Hepatocyte (in vitro differentiated cells): ENCODE measurements around the gene CRB3. TPM values are rescaled to one million over a fixed set of nuclear protein-coding genes. Genes with fewer than 3 reads are reported as not detected.

Experiments
- DNase-seq: peaks from one replicate; pipeline ENCODE4 v3.0.0-alpha.2; 2016; ENCODE audit warnings: low spot score
- H2AFZ ChIP-seq: fragments of 200-600 bp; sonication (generic); 2 replicates; pipeline ENCODE4 v1.6.0; 2016; ENCODE audit warnings: antibody characterized with exemption, mild to moderate bottlenecking
- H3K27ac ChIP-seq: fragments of 200-600 bp; sonication (generic); 2 replicates; pipeline ENCODE4 v1.5.1; 2016; ENCODE audit warnings: mild to moderate bottlenecking
- H3K27me3 ChIP-seq: fragments of 200-600 bp; sonication (generic); 2 replicates; pipeline ENCODE4 v1.6.1; 2016
- H3K36me3 ChIP-seq: fragments of 200-600 bp; sonication (generic); replicated peaks from 2 replicates; pipeline ENCODE4 v1.5.1; 2016; ENCODE audit warnings: low read depth; ENCODE audit not compliant: insufficient read depth
- H3K4me1 ChIP-seq: fragments of 200-600 bp; sonication (generic); 2 replicates; pipeline ENCODE4 v1.5.1; 2016; ENCODE audit warnings: mild to moderate bottlenecking, moderate library complexity; ENCODE audit not compliant: insufficient read depth
- H3K4me2 ChIP-seq: fragments of 200-600 bp; sonication (generic); 2 replicates; pipeline ENCODE4 v1.6.0; 2016
- H3K4me3 ChIP-seq: fragments of 200-600 bp; sonication (generic); 2 replicates; pipeline ENCODE4 v1.5.1; 2016; ENCODE audit warnings: mild to moderate bottlenecking
- H3K79me2 ChIP-seq: fragments of 200-600 bp; sonication (generic); 2 replicates; pipeline ENCODE4 v1.6.0; 2017; ENCODE audit warnings: mild to moderate bottlenecking
- H3K9me2 ChIP-seq: fragments of 200-600 bp; sonication (generic); replicated peaks from 2 replicates; pipeline ENCODE4 v1.6.0; 2017; ENCODE audit warnings: mild to moderate bottlenecking; ENCODE audit not compliant: insufficient read depth
- H3K9me3 ChIP-seq: fragments of 200-600 bp; sonication (generic); 2 replicates; pipeline ENCODE4 v1.5.1; 2016; ENCODE audit warnings: low read depth, mild to moderate bottlenecking
- H4K20me1 ChIP-seq: fragments of 200-600 bp; sonication (generic); 2 replicates; pipeline ENCODE4 v1.6.0; 2016; ENCODE audit warnings: mild to moderate bottlenecking; ENCODE audit not compliant: insufficient read depth, poor library complexity, severe bottlenecking
- CTCF ChIP-seq: fragments of 200-600 bp; sonication (generic); IDR thresholded peaks from 2 replicates; pipeline ENCODE4 v1.5.1; 2016; ENCODE audit warnings: antibody characterized with exemption, mild to moderate bottlenecking; ENCODE audit not compliant: poor library complexity
- EZH2 ChIP-seq: fragments of 200-600 bp; sonication (generic); IDR thresholded peaks from 2 replicates; pipeline ENCODE4 v1.6.1; 2016; ENCODE audit warnings: antibody characterized with exemption, mild to moderate bottlenecking, borderline replicate concordance
- EZH2phosphoT487 ChIP-seq: fragments of 200-600 bp; sonication (generic); IDR thresholded peaks from one replicate; pipeline ENCODE4 v1.6.1; 2018; ENCODE audit warnings: antibody characterized with exemption, mild to moderate bottlenecking, low read depth, moderate library complexity; ENCODE audit not compliant: unreplicated experiment, severe bottlenecking
- WGBS: methylation state at CpG from one replicate; pipeline ENCODE4 v1.1.6; 2016; ENCODE audit warnings: low lambda C conversion rate; ENCODE audit errors: missing lambda C conversion rate; 5-methylcytosine and 5-hydroxymethylcytosine counted together
- polyA plus RNA-seq: library from polyadenylated mRNA; unstranded; fragments of >200 nt; fragmentation: Nextera tagmentation; extraction: Ambion mirVana; gene quantifications from 2 replicates; pipeline ENCODE4 v1.2.1, GENCODE V29; 2016
- total RNA-seq: library from RNA; depleted of rRNA; stranded (reverse); fragments of >200 nt; gene quantifications from 2 replicates; pipeline ENCODE4 v1.2.3, GENCODE V29; 2014

Gene CRB3
- total and polyA plus RNA-seq, 2 experiments from 2014 or later, result 42.5 to 71.4 TPM

DNA sequence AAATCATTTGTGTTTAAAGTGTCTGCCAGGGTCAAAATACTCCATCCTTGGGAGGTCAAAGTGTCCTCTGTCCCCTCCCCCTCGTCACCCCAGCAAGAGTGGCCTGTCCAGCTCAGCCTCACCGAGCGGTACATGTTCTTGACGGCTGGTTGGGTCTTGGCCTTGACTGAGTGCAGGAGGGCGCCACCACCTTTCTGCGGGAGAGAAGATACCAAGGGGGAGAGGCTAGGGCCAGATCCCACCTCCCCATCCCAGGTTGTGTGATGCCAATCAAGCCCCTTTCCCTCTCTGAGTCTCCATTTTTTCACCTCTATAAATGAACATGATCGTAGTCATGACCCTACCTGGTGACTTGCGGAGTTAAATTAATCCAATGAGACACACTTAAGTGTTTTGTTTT, 6.1 kb downstream of the CRB3 start:
- WGBS, result 84% methylated on average over 8 of the region's 8 CpGs
- Histone ChIP-seq H3K4me2 (no peak overlapping the region), H3K9me3 (no peaks in the 10 kb centered on the region), H4K20me1 (peaks cover 4% of the 10 kb centered on the region), H2AFZ (no peak overlapping the region), H3K27me3 (no peaks in the 10 kb centered on the region), H3K4me3 (no peak overlapping the region), H3K9me2 (no peaks in the 10 kb centered on the region), H3K79me2 (peaks cover 7% of the 10 kb centered on the region), H3K4me1 (no peaks in the 10 kb centered on the region), H3K36me3 (no peaks in the 10 kb centered on the region), H3K27ac (no peak overlapping the region)
- no peak for DNase-seq
- TF ChIP-seq EZH2, result no peak
- TF ChIP-seq CTCF, result no peak
- TF ChIP-seq EZH2phosphoT487, result no peak

GRCh38 chr19:6471076-6471475, 7.0 kb downstream of the CRB3 start:
- no peak overlapping the region for H2AFZ ChIP-seq

GRCh38 chr19:6472713-6473112, 8.6 kb downstream of the CRB3 start:
- Histone ChIP-seq H2AFZ (no peak overlapping the region), H3K36me3 (no peaks in the 10 kb centered on the region), H4K20me1 (no peaks in the 10 kb centered on the region), H3K4me1 (peaks cover 7% of the 10 kb centered on the region), H3K9me2 (no peaks in the 10 kb centered on the region), H3K4me3 (no peak overlapping the region), H3K27me3 (no peaks in the 10 kb centered on the region), H3K79me2 (no peaks in the 10 kb centered on the region), H3K4me2 (no peak overlapping the region), H3K27ac (peak overlapping the region; percentile 53), H3K9me3 (no peaks in the 10 kb centered on the region)
- DNase-seq, result no peak
- WGBS, result 58% methylated on average over 4 of the region's 4 CpGs
- no peak for TF ChIP-seq EZH2phosphoT487
- TF ChIP-seq CTCF, result no peak
- TF ChIP-seq EZH2, result no peak

More at GRCh38 chr19:6471076-6471475, 7.0 kb downstream of the CRB3 start:
- no peak for TF ChIP-seq CTCF
- TF ChIP-seq EZH2phosphoT487, result no peak
- TF ChIP-seq EZH2, result no peak
- Histone ChIP-seq H3K4me2 (no peak overlapping the region), H3K36me3 (no peaks in the 10 kb centered on the region), H3K4me1 (peaks cover 7% of the 10 kb centered on the region), H3K27ac (no peak overlapping the region), H3K4me3 (no peak overlapping the region), H4K20me1 (no peaks in the 10 kb centered on the region), H3K9me3 (no peaks in the 10 kb centered on the region), H3K27me3 (no peaks in the 10 kb centered on the region), H3K79me2 (no peaks in the 10 kb centered on the region), H3K9me2 (no peaks in the 10 kb centered on the region)
- DNase-seq, result no peak
- WGBS, result 76% methylated on average over 12 of the region's 14 CpGs

- Histone ChIP-seq H3K4me2 (no peak overlapping the region), H2AFZ (no peak overlapping the region), H3K27ac (peak overlapping the region; percentile 53), H3K27me3 (no peaks in the 10 kb centered on the region), H3K9me3 (no peaks in the 10 kb centered on the region), H3K36me3 (no peaks in the 10 kb centered on the region), H3K4me1 (peaks cover 7% of the 10 kb centered on the region), H3K4me3 (no peak overlapping the region), H4K20me1 (no peaks in the 10 kb centered on the region), H3K79me2 (no peaks in the 10 kb centered on the region), H3K9me2 (no peaks in the 10 kb centered on the region)
- 35% methylated on average over 7 of the region's 9 CpGs for WGBS
- TF ChIP-seq EZH2phosphoT487, result no peak
- TF ChIP-seq CTCF, result no peak
- TF ChIP-seq EZH2, result no peak
- peak; percentile 76 for DNase-seq
Observed at GRCh38 chr19:6473647-6474046, 9.6 kb downstream of the CRB3 start.
